ENCODE measurements around the gene HDAC7.

The HDAC7 gene

GRCh38 chr12:47832263-47832933, 12.7 kb upstream of the HDAC7 start:
- no peak for TF ChIP-seq FOXM1 (IDR thresholded peaks at IDR 0.05; ENCODE audit: borderline replicate concordance)
- no peak for TF ChIP-seq TARDBP (IDR thresholded peaks at IDR 0.05)
- TF ChIP-seq NFRKB (IDR thresholded peaks at IDR 0.05) = no peak
- no peak for TF ChIP-seq FOXK2 (IDR thresholded peaks at IDR 0.05)
- no peak for TF ChIP-seq ZNF384 (IDR thresholded peaks at IDR 0.05)
- TF ChIP-seq CTBP1 (IDR thresholded peaks at IDR 0.05; ENCODE audit: borderline replicate concordance) = no peak
- no peak for TF ChIP-seq SP1 (IDR thresholded peaks at IDR 0.05)
- TF ChIP-seq ARNT (IDR thresholded peaks at IDR 0.05) = no peak
- no peak for TF ChIP-seq BHLHE40 (IDR thresholded peaks at IDR 0.05; ENCODE audit: borderline replicate concordance)
- TF ChIP-seq FOXA1 (IDR thresholded peaks at IDR 0.05) = no peak
- TF ChIP-seq, protein P1, sequence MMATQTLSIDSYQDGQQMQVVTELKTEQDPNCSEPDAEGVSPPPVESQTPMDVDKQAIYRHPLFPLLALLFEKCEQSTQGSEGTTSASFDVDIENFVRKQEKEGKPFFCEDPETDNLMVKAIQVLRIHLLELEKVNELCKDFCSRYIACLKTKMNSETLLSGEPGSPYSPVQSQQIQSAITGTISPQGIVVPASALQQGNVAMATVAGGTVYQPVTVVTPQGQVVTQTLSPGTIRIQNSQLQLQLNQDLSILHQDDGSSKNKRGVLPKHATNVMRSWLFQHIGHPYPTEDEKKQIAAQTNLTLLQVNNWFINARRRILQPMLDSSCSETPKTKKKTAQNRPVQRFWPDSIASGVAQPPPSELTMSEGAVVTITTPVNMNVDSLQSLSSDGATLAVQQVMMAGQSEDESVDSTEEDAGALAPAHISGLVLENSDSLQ (IDR thresholded peaks at IDR 0.05) = no peak
- no peak for TF ChIP-seq LEF1 (IDR thresholded peaks at IDR 0.05; ENCODE audit: borderline replicate concordance)
- no peak for TF ChIP-seq HDGF (IDR thresholded peaks at IDR 0.05; ENCODE audit: borderline replicate concordance)
- no peak for TF ChIP-seq ELF4 (IDR thresholded peaks at IDR 0.05)
- ChIA-PET CTCF (no interaction called here), POLR2A (interaction anchor here (1.0 to 1.2 kb wide), 3 partner anchors 12 to 88 kb away, joined by 3 to 4 read pairs (median 3); partner anchors contain the start of gene HDAC7)
- DNase-seq (ENCODE audit: extremely low spot score) = no peak

DNA sequence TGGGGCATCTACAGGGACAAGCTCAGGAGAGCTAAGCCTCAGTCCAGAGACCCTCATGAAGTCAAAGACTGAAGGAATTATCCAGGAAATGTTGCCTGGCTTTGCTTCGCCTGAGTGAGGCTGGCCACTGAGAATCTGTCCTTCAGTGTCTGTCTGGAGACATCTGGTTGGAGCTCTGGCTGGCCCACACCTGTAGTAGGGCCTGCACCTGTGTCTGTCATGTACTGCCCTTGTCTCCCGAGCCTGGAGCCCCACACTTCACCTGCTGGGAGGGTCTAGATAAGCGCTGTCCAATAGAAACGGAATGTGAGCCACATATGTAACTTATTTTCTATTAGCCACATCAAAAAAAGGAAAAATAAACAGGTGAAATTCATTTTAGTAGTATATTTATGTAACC, 9.9 kb upstream of the HDAC7 start:
- ChIA-PET POLR2A (interaction anchor here (0.8 to 5.9 kb wide), 4 partner anchors 10 to 48 kb away, joined by 4 to 32 read pairs (median 8); partner anchors contain the start of gene HDAC7), CTCF (interaction anchor here (1.3 to 3.8 kb wide), 3 partner anchors 9 to 12 kb away, joined by 3 to 27 read pairs (median 10); no protein-coding TSS in a partner anchor)
- TF ChIP-seq SUZ12 (IDR thresholded peaks at IDR 0.05) (no peak), FOXK2 (IDR thresholded peaks at IDR 0.05) (no peak), TARDBP (IDR thresholded peaks at IDR 0.05) (no peak), SP1 (IDR thresholded peaks at IDR 0.05) (no peak), FOXA1 (IDR thresholded peaks at IDR 0.05) (no peak), CTBP1 (IDR thresholded peaks at IDR 0.05; ENCODE audit: borderline replicate concordance) (no peak), ELF4 (IDR thresholded peaks at IDR 0.05) (no peak), BHLHE40 (IDR thresholded peaks at IDR 0.05; ENCODE audit: borderline replicate concordance) (no peak), HDGF (IDR thresholded peaks at IDR 0.05; ENCODE audit: borderline replicate concordance) (no peak), ZNF384 (IDR thresholded peaks at IDR 0.05) (no peak), ARNT (IDR thresholded peaks at IDR 0.05) (no peak), FOXM1 (IDR thresholded peaks at IDR 0.05; ENCODE audit: borderline replicate concordance) (no peak), LEF1 (IDR thresholded peaks at IDR 0.05; ENCODE audit: borderline replicate concordance) (no peak), NFRKB (IDR thresholded peaks at IDR 0.05) (no peak)
- TF ChIP-seq, protein P1 (IDR thresholded peaks at IDR 0.05) = no peak
- no peak for DNase-seq (ENCODE audit: extremely low spot score)

GRCh38 chr12:47828976-47829482, 9.3 kb upstream of the HDAC7 start:
- ChIA-PET CTCF (interaction anchor here (1.3 to 3.8 kb wide), 3 partner anchors 8 to 12 kb away, joined by 3 to 27 read pairs (median 10); no protein-coding TSS in a partner anchor), POLR2A (interaction anchor here (0.8 to 5.9 kb wide), 4 partner anchors 9 to 47 kb away, joined by 4 to 32 read pairs (median 8); partner anchors contain the start of gene HDAC7)
- DNase-seq (ENCODE audit: extremely low spot score) = no peak
- TF ChIP-seq FOXK2 (IDR thresholded peaks at IDR 0.05) (no peak), LEF1 (IDR thresholded peaks at IDR 0.05; ENCODE audit: borderline replicate concordance) (no peak), ZNF384 (IDR thresholded peaks at IDR 0.05) (no peak), NFRKB (IDR thresholded peaks at IDR 0.05) (no peak), ELF4 (IDR thresholded peaks at IDR 0.05) (no peak), CTBP1 (IDR thresholded peaks at IDR 0.05; ENCODE audit: borderline replicate concordance) (no peak), L3MBTL2 (conservative IDR thresholded peaks at IDR 0.05) (no peak), TARDBP (IDR thresholded peaks at IDR 0.05) (no peak), SP1 (IDR thresholded peaks at IDR 0.05) (no peak), FOXA1 (IDR thresholded peaks at IDR 0.05) (no peak), BHLHE40 (IDR thresholded peaks at IDR 0.05; ENCODE audit: borderline replicate concordance) (no peak), ARNT (IDR thresholded peaks at IDR 0.05) (no peak), SUZ12 (IDR thresholded peaks at IDR 0.05) (no peak)
- TF ChIP-seq, protein P1 (IDR thresholded peaks at IDR 0.05) = no peak

GRCh38 chr12:47828008-47828975, 8.6 kb upstream of the HDAC7 start:
- no peak for TF ChIP-seq LEF1 (IDR thresholded peaks at IDR 0.05; ENCODE audit: borderline replicate concordance)
- no peak for TF ChIP-seq ELF4 (IDR thresholded peaks at IDR 0.05)
- no peak for TF ChIP-seq BHLHE40 (IDR thresholded peaks at IDR 0.05; ENCODE audit: borderline replicate concordance)
- no peak for TF ChIP-seq NFRKB (IDR thresholded peaks at IDR 0.05)
- TF ChIP-seq L3MBTL2 (conservative IDR thresholded peaks at IDR 0.05) = no peak
- TF ChIP-seq FOXM1 (IDR thresholded peaks at IDR 0.05; ENCODE audit: borderline replicate concordance) = no peak
- no peak for TF ChIP-seq ZNF384 (IDR thresholded peaks at IDR 0.05)
- no peak for TF ChIP-seq HDGF (IDR thresholded peaks at IDR 0.05; ENCODE audit: borderline replicate concordance)
- no peak for TF ChIP-seq SUZ12 (IDR thresholded peaks at IDR 0.05)
- no peak for TF ChIP-seq SP1 (IDR thresholded peaks at IDR 0.05)
- TF ChIP-seq ARNT (IDR thresholded peaks at IDR 0.05) = no peak
- TF ChIP-seq, protein P1 (IDR thresholded peaks at IDR 0.05) = no peak
- TF ChIP-seq TARDBP (IDR thresholded peaks at IDR 0.05) = no peak
- no peak for TF ChIP-seq CTBP1 (IDR thresholded peaks at IDR 0.05; ENCODE audit: borderline replicate concordance)
- no peak for TF ChIP-seq FOXA1 (IDR thresholded peaks at IDR 0.05)
- no peak for TF ChIP-seq FOXK2 (IDR thresholded peaks at IDR 0.05)
- DNase-seq (ENCODE audit: extremely low spot score) = no peak
- POLR2A ChIA-PET = interaction anchor here (0.8 to 5.9 kb wide), 5 partner anchors 9 to 46 kb away, joined by 3 to 32 read pairs (median 5); partner anchors contain the start of gene HDAC7
- CTCF ChIA-PET = interaction anchor here (0.6 to 3.8 kb wide), 5 partner anchors 7 to 31 kb away, joined by 3 to 27 read pairs (median 4); no protein-coding TSS in a partner anchor
